Measurements from ENCODE around the gene LEP. TPM values are rescaled to one million over a fixed set of nuclear protein-coding genes. Genes with fewer than 3 reads are reported as not detected.

LEP gene
- total RNA-seq, 3 donors from 2014 or later: 0.09 to 0.22 TPM; not detected in 1

Small RNA genes within 50 kb of the gene (microRNA-seq; reads per million reads assigned to microRNA genes)
- 4.2 reads per million, percentile 19 among the genes with 10 or more reads in this experiment for gene MIR129-1

Other genes starting within 250 kb of the LEP start
- 1 to 10 TPM in 2 of 3 donors, under 1 TPM in 1; 0.26 to 7.6 (median 1.1) TPM for gene LRRC4, start 209.8 kb upstream of the LEP start, total RNA-seq
- gene RBM28, start 102.6 kb downstream of the LEP start, total RNA-seq: 10 to 100 TPM; 23.6 to 34.3 (median 27.1) TPM
- 1 to 10 TPM in 1 of 3 donors, under 1 TPM in 1, not detected in 1; 0.43 to 3.1 TPM for gene PRRT4, start 120.4 kb downstream of the LEP start, total RNA-seq
- 10 to 100 TPM; 21.3 to 37.0 (median 35.5) TPM for gene IMPDH1, start 168.7 kb downstream of the LEP start, total RNA-seq
- gene HILPDA, start 214.6 kb downstream of the LEP start, total RNA-seq: 1 to 10 TPM; 5.8 to 9.8 (median 6.6) TPM
- 10 to 100 TPM; 24.1 to 29.4 (median 28.4) TPM for gene METTL2B, start 235.5 kb downstream of the LEP start, total RNA-seq

All from mucosa of descending colon (tissue), 3 donors.